ENCODE measurements around the gene METTL25B. TPM values are rescaled to one million over a fixed set of nuclear protein-coding genes. Genes with fewer than 3 reads are reported as not detected.

Gene METTL25B
- total and polyA plus RNA-seq, 2 donors (not counting 3 experiments of a cell fraction or from before 2014, with no cell fraction given) = 12.8 to 15.0 TPM

DNA sequence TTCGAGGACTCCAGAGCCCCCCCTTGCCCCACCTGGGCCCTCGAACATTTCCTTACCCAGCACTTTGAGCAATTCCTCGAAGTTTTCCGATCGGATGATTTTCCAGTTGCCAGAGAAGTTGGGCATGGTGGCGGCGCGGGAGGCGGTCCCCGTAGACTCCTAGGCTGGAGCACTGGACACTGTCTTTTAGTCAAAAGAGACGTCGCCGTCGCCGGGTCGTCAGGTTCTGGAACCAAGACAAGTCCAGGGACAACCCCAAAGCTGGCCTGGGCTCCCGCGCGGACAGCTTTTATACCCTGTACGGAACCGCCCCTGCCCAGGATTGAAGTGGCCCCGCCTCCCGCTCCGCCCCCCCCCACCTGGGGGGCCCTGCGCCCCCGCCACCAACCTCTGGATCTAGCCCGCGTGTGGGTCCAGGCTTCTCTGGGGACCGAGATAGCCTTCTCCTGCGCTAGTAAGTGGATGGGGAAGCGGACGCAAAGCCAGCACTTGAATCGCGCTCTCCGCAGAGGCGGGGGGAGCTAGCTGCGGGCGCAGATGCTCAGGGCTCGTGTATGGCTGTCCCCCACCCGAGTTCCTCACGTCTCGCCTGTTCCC, 22.9 kb upstream of the METTL25B start, which contains the start of gene CRABP2:
Gene CRABP2, minus strand, starts transcription at position 263 of the 597 bp plus-strand sequence. Its CDS starts 137 bp downstream, at position 126.
- H3K9me1 ChIP-seq (replicated peaks; ENCODE audit: control insufficient read depth, extremely low read depth, insufficient read depth, low read length) = no peaks in the 10 kb centered on the region
- no peaks in the 10 kb centered on the region for H3K9me3 ChIP-seq (replicated peaks; ENCODE audit: control insufficient read depth, insufficient read depth, low read length)
- DNase-seq (ENCODE audit: low read depth, low spot score) (peak; percentile 19), FAIRE-seq (no peak)
- TF ChIP-seq FOS (IDR thresholded peaks at IDR 0.05; ENCODE audit: borderline replicate concordance, insufficient read depth, low read length) (no peak), POLR2AphosphoS5 (IDR thresholded peaks at IDR 0.05; ENCODE audit: insufficient read depth, low read depth, low read length) (no peak), MYC (IDR thresholded peaks at IDR 0.05; ENCODE audit: low read depth, low read length) (no peak), JUN (IDR thresholded peaks at IDR 0.05; ENCODE audit: borderline replicate concordance, insufficient read depth, insufficient read length, low read depth) (no peak), POLR2A (IDR thresholded peaks at IDR 0.05; ENCODE audit: low read depth, low read length) (no peak), GATA2 (IDR thresholded peaks at IDR 0.05; ENCODE audit: insufficient read depth, insufficient read length, low read depth, low read length) (no peak), EZH2 (IDR thresholded peaks at IDR 0.05; ENCODE audit: borderline replicate concordance, low read depth, low read length, severe bottlenecking) (no peak)
- TF ChIP-seq, protein P1, sequence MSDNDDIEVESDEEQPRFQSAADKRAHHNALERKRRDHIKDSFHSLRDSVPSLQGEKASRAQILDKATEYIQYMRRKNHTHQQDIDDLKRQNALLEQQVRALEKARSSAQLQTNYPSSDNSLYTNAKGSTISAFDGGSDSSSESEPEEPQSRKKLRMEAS (IDR thresholded peaks at IDR 0.05; ENCODE audit: insufficient read depth, insufficient read length) = no peak
- TF ChIP-seq, protein P2, sequence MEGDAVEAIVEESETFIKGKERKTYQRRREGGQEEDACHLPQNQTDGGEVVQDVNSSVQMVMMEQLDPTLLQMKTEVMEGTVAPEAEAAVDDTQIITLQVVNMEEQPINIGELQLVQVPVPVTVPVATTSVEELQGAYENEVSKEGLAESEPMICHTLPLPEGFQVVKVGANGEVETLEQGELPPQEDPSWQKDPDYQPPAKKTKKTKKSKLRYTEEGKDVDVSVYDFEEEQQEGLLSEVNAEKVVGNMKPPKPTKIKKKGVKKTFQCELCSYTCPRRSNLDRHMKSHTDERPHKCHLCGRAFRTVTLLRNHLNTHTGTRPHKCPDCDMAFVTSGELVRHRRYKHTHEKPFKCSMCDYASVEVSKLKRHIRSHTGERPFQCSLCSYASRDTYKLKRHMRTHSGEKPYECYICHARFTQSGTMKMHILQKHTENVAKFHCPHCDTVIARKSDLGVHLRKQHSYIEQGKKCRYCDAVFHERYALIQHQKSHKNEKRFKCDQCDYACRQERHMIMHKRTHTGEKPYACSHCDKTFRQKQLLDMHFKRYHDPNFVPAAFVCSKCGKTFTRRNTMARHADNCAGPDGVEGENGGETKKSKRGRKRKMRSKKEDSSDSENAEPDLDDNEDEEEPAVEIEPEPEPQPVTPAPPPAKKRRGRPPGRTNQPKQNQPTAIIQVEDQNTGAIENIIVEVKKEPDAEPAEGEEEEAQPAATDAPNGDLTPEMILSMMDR (IDR thresholded peaks at IDR 0.05; ENCODE audit: extremely low read depth in 1 of 2, insufficient read depth in 1 of 2, low read depth in 1 of 2, low read length in 2 of 2) = no peak
- peak within 1 kb of the TSS; percentile 22 for H3K9ac ChIP-seq (replicated peaks; ENCODE audit: extremely low read depth, insufficient read depth, low read length)
- peaks cover 19% of the 10 kb centered on the region for H3K4me1 ChIP-seq (ENCODE audit: control insufficient read depth, extremely low read depth, insufficient read depth, low read length)
- no peaks in the 10 kb centered on the region for H3K36me3 ChIP-seq (ENCODE audit: control insufficient read depth in 2 of 2, extremely low read depth in 1 of 2, insufficient read depth in 2 of 2, low read length in 2 of 2)
- POLR2A ChIA-PET = no interaction called here
- intact Hi-C loops (cut with micrococcal nuclease) (loop anchor here (1.0 kb wide), 1 partner anchor 16 kb away; no protein-coding TSS in a partner anchor), dilution Hi-C loops (cut with MboI; ENCODE audit: extremely low pct_ligation_motif_present, low sequenced_read_pairs) (no loop called here)
- no TSS peak for BruUV-seq (replicated peaks)
- no peaks in the 10 kb centered on the region for H3K79me2 ChIP-seq (ENCODE audit: control insufficient read depth, insufficient read depth, low read length)
- CTCF ChIA-PET = interaction anchor here (1.0 to 15.5 kb wide), 11 partner anchors 10 to 155 kb away, joined by 3 to 453 read pairs (median 11); partner anchors contain the start of genes HAPLN2, INSRR and NTRK1
- no peaks in the 10 kb centered on the region for H4K20me1 ChIP-seq (replicated peaks; ENCODE audit: control insufficient read depth, extremely low read depth, insufficient read depth, low read length)
- H3K27me3 ChIP-seq (ENCODE audit: control insufficient read depth in 2 of 2, insufficient read depth in 2 of 2, low read length in 2 of 2) = peaks cover 0 to 3% of the 10 kb centered on the region in 2 experiments
- H3K4me2 ChIP-seq (ENCODE audit: insufficient read depth, low read length) = peak within 1 kb of the TSS; percentile 53
- no peak within 1 kb of the TSS for H3K27ac ChIP-seq (ENCODE audit: insufficient read depth, low read depth, low read length)
- peak within 1 kb of the TSS in 1 of 3 experiments; percentile 4 for H3K4me3 ChIP-seq (replicated peaks in 1 of 3; ENCODE audit: insufficient read depth in 1 of 3, low read depth in 1 of 3, low read length in 3 of 3)
- H2AFZ ChIP-seq (ENCODE audit: low read depth, low read length) = peak within 1 kb of the TSS; percentile 52

All from endothelial cell of umbilical vein (primary cell).